NCI-H2196 (cell line): ENCODE results near the gene ATE1.
"Not testable (repeated sequence)": the region's sequence is repeated elsewhere in the genome, so short reads cannot be mapped to it uniquely, and the experiment has no call there.

Experiments
- DNase-seq: peaks from one replicate; lab custom pipeline; 2025; ENCODE audit not compliant: unreplicated experiment; lab: John Stamatoyannopoulos, UW

The ATE1 gene

DNA sequence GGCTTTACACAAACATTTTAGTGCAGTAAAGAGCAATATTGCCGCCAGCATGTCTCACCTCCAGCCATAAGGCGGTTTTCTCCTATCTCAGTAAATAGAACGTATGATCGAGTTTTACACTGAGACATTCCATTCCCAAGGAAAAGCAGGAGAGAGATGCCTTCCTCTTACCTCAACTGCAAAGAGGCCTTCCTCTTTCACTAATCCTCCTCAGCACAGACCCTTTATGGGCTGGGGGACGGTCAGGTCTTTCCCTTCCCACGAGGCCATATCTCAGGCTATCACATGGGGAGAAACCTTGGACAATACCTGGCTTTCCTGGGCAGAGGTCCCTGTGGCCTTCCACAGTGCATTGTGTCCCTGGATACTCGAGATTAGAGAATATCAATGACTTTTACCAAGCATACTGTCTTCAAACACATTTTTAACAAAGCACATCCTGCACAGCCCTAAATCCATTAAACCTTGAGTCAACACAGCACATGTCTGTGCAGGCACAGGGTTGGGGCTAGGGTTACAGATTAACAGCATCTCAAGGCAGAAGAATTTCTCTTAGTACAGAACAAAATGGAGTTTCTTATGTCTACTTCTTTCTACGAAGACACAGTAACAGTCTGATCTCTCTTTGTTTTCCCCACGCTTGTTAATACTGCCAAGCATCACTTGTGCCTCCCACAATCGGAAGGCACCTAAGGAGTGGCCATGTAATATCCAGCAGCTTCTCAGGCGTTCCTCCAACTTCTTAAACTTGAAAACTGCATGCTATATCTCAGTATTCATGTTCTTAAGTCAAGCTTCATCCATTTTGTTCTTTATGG lies 2.6 kb upstream of the ATE1 start:
- DNase-seq = not testable (repeated sequence)

DNA sequence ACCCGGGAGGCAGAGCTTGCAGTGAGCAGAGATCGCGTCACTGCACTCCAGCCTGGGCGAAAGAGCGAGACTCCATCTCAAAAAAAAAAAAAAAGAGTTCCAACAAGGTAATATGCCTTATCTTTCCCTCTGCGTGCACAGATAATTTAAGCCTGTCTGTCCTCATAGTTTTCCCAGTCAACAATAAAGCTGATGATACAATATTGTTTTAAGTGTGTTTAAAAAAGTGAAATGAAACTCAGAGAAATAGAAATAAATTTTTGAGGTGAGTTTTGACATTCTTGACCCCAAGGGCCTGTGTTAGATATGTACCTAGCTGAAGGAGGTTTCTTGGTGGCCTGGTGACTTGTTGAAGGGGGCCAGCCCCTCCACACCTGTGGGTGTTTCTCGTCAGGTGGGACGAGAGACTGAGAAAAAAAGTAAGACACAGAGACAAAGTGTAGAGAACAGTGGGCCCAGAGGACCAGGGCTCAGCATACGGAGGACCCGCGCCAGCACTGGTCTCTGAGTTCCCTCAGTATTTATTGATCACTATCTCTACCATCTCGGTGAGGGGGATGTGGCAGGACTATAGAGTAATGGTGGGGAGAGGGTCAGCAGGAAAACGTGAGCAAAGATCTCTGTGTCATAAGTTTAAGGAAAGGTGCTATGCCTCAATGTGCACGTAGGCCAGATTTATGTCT lies 1.9 kb upstream of the ATE1 start:
- DNase-seq = not testable (repeated sequence)

DNA sequence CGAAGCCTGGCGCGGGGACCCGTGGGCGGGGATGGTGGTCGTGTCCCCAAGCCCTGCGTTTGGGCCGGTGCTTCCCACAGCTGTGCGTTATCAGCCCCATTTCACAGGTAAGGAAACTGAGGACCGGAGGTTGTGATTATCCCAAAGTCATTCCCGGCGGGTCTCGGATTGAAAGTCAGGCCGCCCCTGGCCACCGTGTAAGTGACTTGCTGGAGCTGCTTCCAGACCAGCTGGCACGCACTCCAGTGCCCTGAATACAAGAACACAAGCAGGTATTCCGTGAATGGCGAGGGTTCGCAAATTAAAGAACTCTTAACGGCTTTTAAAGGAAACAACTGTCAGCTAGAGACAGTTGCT lies 675 bp upstream of the ATE1 start:
- DNase-seq = no peak

DNA sequence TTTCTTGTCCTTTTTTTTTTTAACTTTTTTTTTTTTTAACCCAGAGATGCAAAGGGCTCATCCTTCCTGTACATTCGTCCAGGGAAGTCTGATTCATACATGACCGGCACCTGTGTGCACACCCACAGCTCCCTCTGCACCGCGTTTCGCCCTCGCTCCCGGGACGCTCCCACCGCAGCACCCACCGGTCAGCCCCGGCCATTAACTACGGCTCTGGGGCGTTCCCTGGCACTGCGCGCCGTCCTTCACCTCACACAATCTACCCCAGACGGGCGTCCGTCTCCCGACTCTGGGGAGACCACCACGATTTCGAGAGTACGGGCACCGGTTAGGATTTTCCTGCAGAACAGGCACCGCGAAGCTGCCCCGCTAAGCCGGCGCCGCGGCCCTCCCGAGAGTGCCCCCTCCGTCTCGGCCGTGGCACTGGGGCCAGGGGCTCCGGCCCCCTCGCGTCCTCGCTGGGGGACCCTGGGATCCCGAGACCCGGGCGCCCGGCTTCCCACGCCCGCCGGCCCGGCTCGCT lies 452 bp downstream of the ATE1 start:
- peak; percentile 9 for DNase-seq

DNA sequence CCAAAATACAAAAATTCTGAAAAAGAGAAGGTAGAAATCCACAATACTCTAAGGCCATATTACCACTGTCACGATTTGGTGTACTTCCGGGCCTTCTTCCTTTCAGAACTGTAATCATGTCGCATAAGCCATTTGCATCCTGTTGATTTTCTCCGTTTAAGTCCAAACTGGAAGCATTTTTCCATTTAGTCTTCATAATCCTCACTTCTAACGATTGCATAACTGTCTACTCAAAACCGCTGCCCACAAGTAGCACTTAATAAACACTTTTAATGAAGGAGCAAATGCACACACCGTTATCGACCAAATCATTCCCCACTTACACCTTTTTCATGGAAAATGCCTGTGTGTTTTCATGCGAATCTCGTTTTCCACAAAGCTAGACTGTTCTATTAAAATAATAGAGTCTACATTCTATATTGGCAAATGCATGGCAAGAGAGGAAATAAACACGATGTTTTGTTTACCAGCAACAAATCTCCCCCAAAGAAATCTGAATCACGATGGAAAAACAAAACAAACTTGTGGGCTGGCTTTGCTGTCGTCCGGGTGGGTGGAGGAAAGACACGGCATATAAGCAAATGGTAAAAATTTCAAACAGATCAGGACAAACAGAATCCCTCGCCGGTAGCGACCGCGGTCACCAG lies 1.0 kb downstream of the ATE1 start:
- DNase-seq = no peak

GRCh38 chr10:121926157-121926556 lies 1.7 kb downstream of the ATE1 start:
- no peak for DNase-seq

GRCh38 chr10:121921238-121921931 lies 6.4 kb downstream of the ATE1 start:
- DNase-seq = no peak

DNA sequence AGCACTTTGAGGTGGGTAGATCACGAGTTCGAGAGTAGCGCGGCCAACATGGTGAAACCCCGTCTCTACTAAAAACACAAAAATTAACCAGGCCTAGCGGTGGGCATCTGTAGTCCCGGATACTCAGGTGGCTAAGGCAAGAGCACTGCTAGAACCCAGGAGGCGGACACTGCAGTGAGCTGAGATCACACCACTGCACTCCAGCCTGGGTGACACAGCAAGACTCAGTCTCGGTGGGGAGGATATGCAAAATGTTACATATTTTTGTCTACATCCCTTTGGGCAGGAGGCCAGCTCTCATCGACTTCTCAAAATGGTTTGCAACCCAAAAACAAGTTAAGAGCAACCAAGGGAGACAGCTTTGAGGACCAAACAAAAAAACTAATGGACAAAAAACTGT lies 8.2 kb downstream of the ATE1 start:
- no peak for DNase-seq

- DNase-seq = not testable (repeated sequence)
These were observed 9.0 kb downstream of the ATE1 start for GRCh38 chr10:121918800-121919199.

- DNase-seq = no peak
These were observed 13.2 kb downstream of the ATE1 start for GRCh38 chr10:121914661-121915060.

GRCh38 chr10:121911421-121911697 lies 16.5 kb downstream of the ATE1 start:
- DNase-seq = no peak

DNA sequence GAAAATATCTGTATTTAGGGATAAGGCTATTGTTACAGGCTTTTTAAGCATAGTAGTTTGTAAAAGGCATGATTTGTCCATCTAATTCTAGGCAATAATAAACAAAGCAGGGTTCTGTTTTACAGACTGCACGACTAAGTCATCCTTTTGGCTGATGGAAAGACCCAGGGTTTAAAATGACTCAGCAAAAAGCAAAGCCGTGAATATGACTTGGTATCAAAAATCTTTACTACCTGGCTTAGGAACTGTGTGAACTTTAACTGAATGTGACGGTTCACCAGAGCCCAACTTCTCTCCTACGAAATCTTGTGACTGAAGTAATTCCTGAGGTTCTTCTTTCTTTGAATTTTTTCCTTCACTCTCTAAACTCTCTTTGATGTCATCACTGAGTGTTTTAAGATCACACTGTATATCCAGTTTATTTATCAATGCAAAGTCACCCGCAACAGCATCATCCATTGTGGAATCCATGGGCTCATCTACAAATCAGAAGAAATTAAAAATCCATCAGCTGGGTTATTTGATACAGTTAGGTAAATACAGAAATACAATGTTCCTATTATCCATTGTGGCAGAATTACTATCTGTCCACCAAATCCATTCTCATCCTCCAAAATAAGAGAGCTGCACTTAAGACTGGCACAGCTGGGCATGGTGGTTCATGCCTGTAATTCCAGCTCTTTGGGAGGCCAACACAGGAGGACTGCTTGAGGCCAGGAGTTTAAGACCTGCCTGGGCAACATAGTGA lies 17.0 kb downstream of the ATE1 start:
- no peak for DNase-seq

- DNase-seq = no peak
These were observed 22.9 kb downstream of the ATE1 start for GRCh38 chr10:121904888-121905287.

- peak; percentile 70 for DNase-seq
These were observed 27.2 kb downstream of the ATE1 start for GRCh38 chr10:121900443-121901174.

DNA sequence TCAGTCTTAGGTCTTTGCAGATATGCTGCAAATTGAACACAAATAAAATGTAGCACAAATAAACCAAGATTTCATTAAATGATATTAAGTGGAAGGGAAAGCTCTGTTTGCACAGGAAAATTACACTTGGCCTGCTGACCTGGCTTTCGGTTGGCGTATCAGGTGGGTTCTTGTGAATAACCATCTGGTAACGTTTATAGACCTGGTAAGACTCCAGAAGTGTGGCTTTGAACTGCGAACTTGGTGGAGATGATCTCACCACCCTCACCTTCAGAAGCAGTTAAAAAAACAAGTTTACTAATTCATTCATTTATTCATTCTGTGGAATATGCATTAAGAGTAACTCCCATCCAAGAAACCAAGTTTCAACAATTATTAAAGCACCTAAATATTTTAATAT lies 28.1 kb downstream of the ATE1 start:
- no peak for DNase-seq

DNA sequence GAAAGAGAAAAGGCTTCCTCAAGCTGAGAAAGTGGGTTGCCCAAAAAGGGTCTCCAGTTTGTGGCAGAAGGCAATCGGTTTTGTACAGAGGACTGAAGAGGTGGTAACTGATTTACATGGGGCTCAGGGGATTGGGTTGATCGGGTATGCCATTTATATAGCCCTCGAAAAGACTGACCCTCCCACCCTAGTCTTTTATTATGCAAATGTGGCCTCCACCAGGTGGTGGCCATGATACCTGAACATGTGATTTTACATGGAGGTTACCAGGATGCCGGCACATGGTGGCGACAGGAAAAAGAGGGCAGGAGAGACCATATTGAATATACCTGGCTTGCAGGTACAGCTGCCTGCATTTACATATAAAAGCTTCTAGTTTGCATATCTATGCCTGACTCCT lies 36.7 kb downstream of the ATE1 start:
- DNase-seq = no peak

GRCh38 chr10:121889212-121889611 lies 38.6 kb downstream of the ATE1 start:
- no peak for DNase-seq

- DNase-seq = peak; percentile 18
These were observed 40.7 kb downstream of the ATE1 start for GRCh38 chr10:121886997-121887622.

DNA sequence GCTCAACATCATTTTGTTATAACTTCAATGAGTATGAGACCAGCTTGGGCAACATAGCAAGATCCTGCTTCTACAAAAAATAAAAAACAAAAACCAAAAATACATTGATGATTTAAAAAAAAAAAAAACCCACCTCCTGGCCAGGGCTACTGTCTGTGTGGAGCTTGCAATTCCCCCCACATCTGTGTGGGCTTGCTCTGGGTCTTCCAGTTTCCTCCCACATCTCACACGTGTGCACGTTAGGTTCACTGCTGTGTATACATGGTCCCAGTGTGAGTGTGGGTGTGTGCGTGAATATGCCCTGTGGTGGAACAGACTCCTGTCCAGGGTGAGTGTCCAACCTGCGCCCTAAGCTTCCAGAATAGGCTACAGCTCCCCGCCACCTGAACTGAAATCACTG lies 41.6 kb downstream of the ATE1 start:
- DNase-seq = no peak

- no peak for DNase-seq
These were observed 46.9 kb downstream of the ATE1 start for GRCh38 chr10:121880895-121881294.
